BLaER1 (cell line): Measurements from ENCODE around the gene HOXD3.

Experiments used
- H3K27ac ChIP-seq: shearing (Covaris generic); formaldehyde crosslinking; 2 replicates; pipeline ENCODE4 v1.8.1; 2022
- H3K27me3 ChIP-seq: shearing (Covaris generic); formaldehyde crosslinking; 2 replicates; pipeline ENCODE4 v1.8.1; 2022
- H3K36me3 ChIP-seq: shearing (Covaris generic); formaldehyde crosslinking; 2 replicates; pipeline ENCODE4 v1.8.1; 2022
- H3K4me1 ChIP-seq: shearing (Covaris generic); formaldehyde crosslinking; 2 replicates; pipeline ENCODE4 v1.8.1; 2022
- H3K4me2 ChIP-seq: shearing (Covaris generic); formaldehyde crosslinking; 2 replicates; pipeline ENCODE4 v1.8.1; 2022
- H3K4me3 ChIP-seq: shearing (Covaris generic); formaldehyde crosslinking; 2 replicates; pipeline ENCODE4 v1.8.1; 2022
- H3K9ac ChIP-seq: shearing (Covaris generic); formaldehyde crosslinking; 2 replicates; pipeline ENCODE4 v1.8.1; 2022
- H3K9me3 ChIP-seq: shearing (Covaris generic); formaldehyde crosslinking; 2 replicates; pipeline ENCODE4 v1.8.1; 2022
- H4K20me1 ChIP-seq: shearing (Covaris generic); formaldehyde crosslinking; 2 replicates; pipeline ENCODE4 v1.8.1; 2022
- Cebpa-rat ChIP-seq: shearing (Covaris generic); IDR thresholded peaks from 2 replicates; pipeline ENCODE4 v1.8.1; 2022

The HOXD3 gene

GRCh38 chr2:176156807-176157498 is at the start of gene HOXD3:
TSS of gene HOXD3 (plus strand) at chr2:176157307. CDS start at chr2:176169115, 11,808 bp downstream.
- no peak within 1 kb of the TSS for H3K9ac ChIP-seq
- H4K20me1 ChIP-seq, result no peaks in the 10 kb centered on the region
- no peak within 1 kb of the TSS for H3K27ac ChIP-seq
- no peaks in the 10 kb centered on the region for H3K4me1 ChIP-seq
- peaks cover 97% of the 10 kb centered on the region for H3K27me3 ChIP-seq
- no peak within 1 kb of the TSS for H3K4me3 ChIP-seq
- no peak for TF ChIP-seq Cebpa-rat
- peaks cover 67% of the 10 kb centered on the region for H3K9me3 ChIP-seq
- H3K4me2 ChIP-seq, result no peak within 1 kb of the TSS
- H3K36me3 ChIP-seq, result no peaks in the 10 kb centered on the region

GRCh38 chr2:176107731-176108181 is 49.4 kb upstream of the HOXD3 start:
- Histone ChIP-seq H3K9ac (no peak overlapping the region), H4K20me1 (peaks cover 46% of the 10 kb centered on the region), H3K4me3 (no peak overlapping the region), H3K9me3 (peaks cover 73% of the 10 kb centered on the region), H3K4me2 (no peak overlapping the region), H3K36me3 (no peaks in the 10 kb centered on the region), H3K27me3 (peaks cover 95% of the 10 kb centered on the region), H3K4me1 (no peaks in the 10 kb centered on the region), H3K27ac (no peak overlapping the region)
- no peak for TF ChIP-seq Cebpa-rat

GRCh38 chr2:176109192-176109901 is 47.8 kb upstream of the HOXD3 start:
- Histone ChIP-seq H3K4me2 (no peak overlapping the region), H3K9ac (no peak overlapping the region), H4K20me1 (peaks cover 50% of the 10 kb centered on the region), H3K9me3 (peaks cover 70% of the 10 kb centered on the region), H3K4me1 (no peaks in the 10 kb centered on the region), H3K27me3 (peaks cover 95% of the 10 kb centered on the region), H3K27ac (no peak overlapping the region), H3K4me3 (no peak overlapping the region), H3K36me3 (no peaks in the 10 kb centered on the region)
- TF ChIP-seq Cebpa-rat, result no peak

GRCh38 chr2:176109946-176110345 is 47.2 kb upstream of the HOXD3 start:
- no peak overlapping the region for H3K9ac ChIP-seq
- H3K4me3 ChIP-seq, result no peak overlapping the region
- peaks cover 95% of the 10 kb centered on the region for H3K27me3 ChIP-seq
- H3K4me2 ChIP-seq, result no peak overlapping the region
- H3K9me3 ChIP-seq, result peaks cover 70% of the 10 kb centered on the region
- no peaks in the 10 kb centered on the region for H3K36me3 ChIP-seq
- H3K4me1 ChIP-seq, result no peaks in the 10 kb centered on the region
- no peak overlapping the region for H3K27ac ChIP-seq
- H4K20me1 ChIP-seq, result peaks cover 56% of the 10 kb centered on the region
- no peak for TF ChIP-seq Cebpa-rat

GRCh38 chr2:176110415-176111308 is 46.4 kb upstream of the HOXD3 start:
- Histone ChIP-seq H3K9ac (no peak overlapping the region), H3K27ac (no peak overlapping the region), H3K4me3 (no peak overlapping the region), H3K4me1 (no peaks in the 10 kb centered on the region), H3K9me3 (peaks cover 67% of the 10 kb centered on the region), H3K27me3 (peaks cover 95% of the 10 kb centered on the region), H4K20me1 (peaks cover 60% of the 10 kb centered on the region), H3K36me3 (no peaks in the 10 kb centered on the region), H3K4me2 (no peak overlapping the region)
- TF ChIP-seq Cebpa-rat, result no peak

- Histone ChIP-seq H3K4me2 (no peak overlapping the region), H3K9me3 (peaks cover 67% of the 10 kb centered on the region), H3K4me3 (no peak overlapping the region), H3K36me3 (no peaks in the 10 kb centered on the region), H4K20me1 (peaks cover 66% of the 10 kb centered on the region), H3K27me3 (peaks cover 95% of the 10 kb centered on the region), H3K9ac (no peak overlapping the region), H3K27ac (no peak overlapping the region), H3K4me1 (no peaks in the 10 kb centered on the region)
- no peak for TF ChIP-seq Cebpa-rat
Measured at GRCh38 chr2:176111309-176111663, 45.8 kb upstream of the HOXD3 start.

- no peak overlapping the region for H3K9ac ChIP-seq
- peaks cover 67% of the 10 kb centered on the region for H3K9me3 ChIP-seq
- no peak overlapping the region for H3K4me3 ChIP-seq
- peaks cover 95% of the 10 kb centered on the region for H3K27me3 ChIP-seq
- H4K20me1 ChIP-seq, result peaks cover 72% of the 10 kb centered on the region
- H3K4me2 ChIP-seq, result no peak overlapping the region
- no peaks in the 10 kb centered on the region for H3K36me3 ChIP-seq
- no peak overlapping the region for H3K27ac ChIP-seq
- no peak for TF ChIP-seq Cebpa-rat
- H3K4me1 ChIP-seq, result no peaks in the 10 kb centered on the region
Measured at GRCh38 chr2:176111846-176112374, 45.2 kb upstream of the HOXD3 start.

- Histone ChIP-seq H3K4me3 (no peak overlapping the region), H4K20me1 (peaks cover 80% of the 10 kb centered on the region), H3K27me3 (peaks cover 98% of the 10 kb centered on the region), H3K4me2 (no peak overlapping the region), H3K27ac (no peak overlapping the region), H3K4me1 (no peaks in the 10 kb centered on the region), H3K9ac (no peak overlapping the region), H3K9me3 (peaks cover 68% of the 10 kb centered on the region), H3K36me3 (no peaks in the 10 kb centered on the region)
- no peak for TF ChIP-seq Cebpa-rat
Measured at GRCh38 chr2:176112375-176113302, 44.5 kb upstream of the HOXD3 start.
